HCT116 (cell line): ENCODE results near the gene TMCO4.

Source experiments
- CEBPB ChIP-seq: IDR thresholded peaks from 2 replicates; pipeline ENCODE4 v1.6.1; 2012; ENCODE audit warnings: low read depth
- CTCF ChIP-seq, 3 experiments: fragments of 200-600 bp in 1 of 3; sonication (generic) in 1 of 3; IDR thresholded peaks in 2 of 3; conservative IDR thresholded peaks in 1 of 3; 2 replicates each; pipeline ENCODE4 v1.5.1; 2012 to 2017; ENCODE audit warnings: low read depth in 2 of 3, low read length in 2 of 3, antibody characterized with exemption in 1 of 3, borderline replicate concordance in 1 of 3, control low read depth in 1 of 3, mild to moderate bottlenecking in 1 of 3, mixed read lengths in 1 of 3, mixed run types in 1 of 3, moderate library complexity in 1 of 3; ENCODE audit not compliant: insufficient read depth in 1 of 3
- EZH2 ChIP-seq: fragments of 200-600 bp; sonication (generic); IDR thresholded peaks from 2 replicates; pipeline ENCODE4 v1.6.1; 2017; ENCODE audit warnings: antibody characterized with exemption, mixed run types
- JUND ChIP-seq: IDR thresholded peaks from 2 replicates; pipeline ENCODE4 v1.6.1; 2012
- POLR2A ChIP-seq: IDR thresholded peaks from 2 replicates; pipeline ENCODE4 v1.7.0; 2011; ENCODE audit warnings: borderline replicate concordance; ENCODE audit not compliant: insufficient read depth, insufficient read length; ENCODE audit errors: extremely low read depth
- RAD21 ChIP-seq: IDR thresholded peaks from 2 replicates; pipeline ENCODE4 v1.6.1; 2012; ENCODE audit warnings: low read depth, mild to moderate bottlenecking
- REST ChIP-seq: IDR thresholded peaks from 2 replicates; pipeline ENCODE4 v1.6.1; 2012; ENCODE audit warnings: low read depth
- SIN3A ChIP-seq: IDR thresholded peaks from 2 replicates; pipeline ENCODE4 v1.6.1; 2012; ENCODE audit warnings: low read depth
- TCF7L2 ChIP-seq: IDR thresholded peaks from 2 replicates; pipeline ENCODE4 v1.7.0; 2011; ENCODE audit warnings: borderline replicate concordance, inconsistent platforms; ENCODE audit not compliant: insufficient read depth, insufficient read length; ENCODE audit errors: extremely low read depth
- YY1 ChIP-seq: IDR thresholded peaks from 2 replicates; pipeline ENCODE4 v1.6.1; 2011; ENCODE audit warnings: low read length, low read depth, moderate library complexity, mild to moderate bottlenecking; ENCODE audit not compliant: insufficient replicate concordance; ENCODE audit errors: extremely low read depth

- TF ChIP-seq CTCF (IDR thresholded peaks at IDR 0.05 in 2 of 3, conservative IDR thresholded peaks at IDR 0.05 in 1 of 3; ENCODE audit: borderline replicate concordance in 1 of 3, insufficient read depth in 1 of 3, low read depth in 2 of 3, low read length in 2 of 3) (no peak), POLR2A (no peak), JUND (no peak), CEBPB (no peak), YY1 (no peak), EZH2 (no peak), RAD21 (no peak), SIN3A (no peak), TCF7L2 (no peak), REST (no peak)
Measured at GRCh38 chr1:19772053-19772452, 27.7 kb downstream of the TMCO4 start.
